GM23338 (cell line): ENCODE measurements around the gene CCDC102A.

Experiments used
- CREB1 ChIP-seq: fragments of 250-450 bp; sonication (Bioruptor Pico); IDR thresholded peaks from 2 replicates; pipeline ENCODE4 v1.5.0; 2020; ENCODE audit warnings: low read depth, mild to moderate bottlenecking, moderate library complexity
- EZH2 ChIP-seq: fragments of 200-600 bp; sonication (generic); IDR thresholded peaks from one replicate; pipeline ENCODE4 v1.8.0; 2017; ENCODE audit warnings: antibody characterized with exemption, mild to moderate bottlenecking, low read depth; ENCODE audit not compliant: unreplicated experiment
- EZH2phosphoT487 ChIP-seq: fragments of 200-600 bp; sonication (generic); IDR thresholded peaks from one replicate; pipeline ENCODE4 v1.8.1; 2018; ENCODE audit warnings: antibody characterized with exemption; ENCODE audit not compliant: unreplicated experiment
- JUNB ChIP-seq: IDR thresholded peaks from one replicate; pipeline ENCODE4 v1.6.1; 2016; ENCODE audit warnings: antibody characterized with exemption; ENCODE audit not compliant: unreplicated experiment
- NANOG ChIP-seq: IDR thresholded peaks from 2 replicates; pipeline ENCODE4 v1.6.1; 2016; ENCODE audit warnings: antibody characterized with exemption, borderline replicate concordance
- POLR2AphosphoS5 ChIP-seq: IDR thresholded peaks from 2 replicates; pipeline ENCODE4 v1.6.1; 2016; ENCODE audit warnings: antibody characterized with exemption, low read depth
- STAT1 ChIP-seq: IDR thresholded peaks from one replicate; pipeline ENCODE4 v1.6.1; 2016; ENCODE audit warnings: antibody characterized with exemption; ENCODE audit not compliant: unreplicated experiment
- ZNF114 ChIP-seq: fragments of 250-450 bp; sonication (Bioruptor Pico); IDR thresholded peaks from 2 replicates; pipeline ENCODE4 v1.5.0; 2020; ENCODE audit warnings: mild to moderate bottlenecking, moderate library complexity
- ZNF331 ChIP-seq: fragments of 250-450 bp; sonication (Bioruptor Pico); IDR thresholded peaks from 2 replicates; pipeline ENCODE4 v1.5.0; 2020; ENCODE audit warnings: low read depth, mild to moderate bottlenecking, moderate library complexity
- TF ChIP-seq, protein P1 (sequence below): IDR thresholded peaks from one replicate; pipeline ENCODE4 v1.6.1; 2018; ENCODE audit warnings: antibody characterized with exemption; ENCODE audit not compliant: unreplicated experiment
- TF ChIP-seq, protein P2 (sequence below), 2 experiments: fragments of 200-600 bp in 1 of 2; sonication (generic) in 1 of 2; conservative IDR thresholded peaks; 2 replicates each; pipeline versions ENCODE4 v1.5.1 to v1.6.1; 2016 to 2017; ENCODE audit warnings: antibody characterized with exemption in 2 of 2, low read depth in 2 of 2, mild to moderate bottlenecking in 2 of 2, moderate library complexity in 1 of 2
- TF ChIP-seq, protein P3 (sequence below): IDR thresholded peaks from 2 replicates; pipeline ENCODE4 v1.6.1; 2016; ENCODE audit warnings: antibody characterized with exemption
- TF ChIP-seq, protein P4 (sequence below): fragments of 250-450 bp; sonication (Bioruptor Pico); IDR thresholded peaks from 2 replicates; pipeline ENCODE4 v1.5.0; 2020; ENCODE audit warnings: mild to moderate bottlenecking, moderate library complexity

DNA sequence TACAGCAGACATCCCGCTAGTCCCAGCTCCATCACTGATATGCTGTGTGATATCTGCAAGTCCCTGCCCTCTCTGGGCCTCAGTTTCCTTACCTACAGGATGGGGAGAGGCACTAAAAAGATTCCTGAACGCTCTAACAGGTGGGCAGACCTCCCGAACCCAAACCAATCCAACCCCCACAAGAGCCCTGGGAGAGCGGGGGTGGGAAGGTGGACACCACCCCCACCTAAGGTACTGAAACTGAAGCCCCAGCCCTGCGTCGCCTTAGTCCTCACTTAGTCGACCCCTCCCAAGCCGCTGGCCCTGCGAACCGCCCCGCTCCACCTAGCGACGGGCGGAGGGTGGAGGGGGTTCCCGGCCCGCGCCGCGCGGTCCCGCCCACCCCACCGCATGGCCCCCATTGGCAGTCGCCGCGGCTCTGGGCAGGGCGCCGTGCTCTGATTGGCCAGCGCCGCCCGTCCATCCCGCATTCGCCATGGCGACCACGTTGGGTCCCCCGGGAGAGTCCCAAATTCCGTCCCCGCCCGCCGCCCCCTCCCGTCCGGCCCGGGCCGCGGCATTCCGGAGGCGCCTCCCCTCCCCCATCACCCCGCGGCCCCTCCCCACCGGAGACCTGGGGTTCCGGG, 578 bp downstream of the CCDC102A start:
- TF ChIP-seq, protein P1, sequence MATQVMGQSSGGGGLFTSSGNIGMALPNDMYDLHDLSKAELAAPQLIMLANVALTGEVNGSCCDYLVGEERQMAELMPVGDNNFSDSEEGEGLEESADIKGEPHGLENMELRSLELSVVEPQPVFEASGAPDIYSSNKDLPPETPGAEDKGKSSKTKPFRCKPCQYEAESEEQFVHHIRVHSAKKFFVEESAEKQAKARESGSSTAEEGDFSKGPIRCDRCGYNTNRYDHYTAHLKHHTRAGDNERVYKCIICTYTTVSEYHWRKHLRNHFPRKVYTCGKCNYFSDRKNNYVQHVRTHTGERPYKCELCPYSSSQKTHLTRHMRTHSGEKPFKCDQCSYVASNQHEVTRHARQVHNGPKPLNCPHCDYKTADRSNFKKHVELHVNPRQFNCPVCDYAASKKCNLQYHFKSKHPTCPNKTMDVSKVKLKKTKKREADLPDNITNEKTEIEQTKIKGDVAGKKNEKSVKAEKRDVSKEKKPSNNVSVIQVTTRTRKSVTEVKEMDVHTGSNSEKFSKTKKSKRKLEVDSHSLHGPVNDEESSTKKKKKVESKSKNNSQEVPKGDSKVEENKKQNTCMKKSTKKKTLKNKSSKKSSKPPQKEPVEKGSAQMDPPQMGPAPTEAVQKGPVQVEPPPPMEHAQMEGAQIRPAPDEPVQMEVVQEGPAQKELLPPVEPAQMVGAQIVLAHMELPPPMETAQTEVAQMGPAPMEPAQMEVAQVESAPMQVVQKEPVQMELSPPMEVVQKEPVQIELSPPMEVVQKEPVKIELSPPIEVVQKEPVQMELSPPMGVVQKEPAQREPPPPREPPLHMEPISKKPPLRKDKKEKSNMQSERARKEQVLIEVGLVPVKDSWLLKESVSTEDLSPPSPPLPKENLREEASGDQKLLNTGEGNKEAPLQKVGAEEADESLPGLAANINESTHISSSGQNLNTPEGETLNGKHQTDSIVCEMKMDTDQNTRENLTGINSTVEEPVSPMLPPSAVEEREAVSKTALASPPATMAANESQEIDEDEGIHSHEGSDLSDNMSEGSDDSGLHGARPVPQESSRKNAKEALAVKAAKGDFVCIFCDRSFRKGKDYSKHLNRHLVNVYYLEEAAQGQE, result no peak
- TF ChIP-seq EZH2, result no peak
- TF ChIP-seq POLR2AphosphoS5, result peak; percentile 44; the same call in 1 of the 2 replicates
- TF ChIP-seq, protein P2, sequence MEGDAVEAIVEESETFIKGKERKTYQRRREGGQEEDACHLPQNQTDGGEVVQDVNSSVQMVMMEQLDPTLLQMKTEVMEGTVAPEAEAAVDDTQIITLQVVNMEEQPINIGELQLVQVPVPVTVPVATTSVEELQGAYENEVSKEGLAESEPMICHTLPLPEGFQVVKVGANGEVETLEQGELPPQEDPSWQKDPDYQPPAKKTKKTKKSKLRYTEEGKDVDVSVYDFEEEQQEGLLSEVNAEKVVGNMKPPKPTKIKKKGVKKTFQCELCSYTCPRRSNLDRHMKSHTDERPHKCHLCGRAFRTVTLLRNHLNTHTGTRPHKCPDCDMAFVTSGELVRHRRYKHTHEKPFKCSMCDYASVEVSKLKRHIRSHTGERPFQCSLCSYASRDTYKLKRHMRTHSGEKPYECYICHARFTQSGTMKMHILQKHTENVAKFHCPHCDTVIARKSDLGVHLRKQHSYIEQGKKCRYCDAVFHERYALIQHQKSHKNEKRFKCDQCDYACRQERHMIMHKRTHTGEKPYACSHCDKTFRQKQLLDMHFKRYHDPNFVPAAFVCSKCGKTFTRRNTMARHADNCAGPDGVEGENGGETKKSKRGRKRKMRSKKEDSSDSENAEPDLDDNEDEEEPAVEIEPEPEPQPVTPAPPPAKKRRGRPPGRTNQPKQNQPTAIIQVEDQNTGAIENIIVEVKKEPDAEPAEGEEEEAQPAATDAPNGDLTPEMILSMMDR (conservative IDR thresholded peaks at IDR 0.05; ENCODE audit: low read depth in 2 of 2), result peak in 1 of 2 experiments; percentile 19; a peak in 1 of 4 replicates
- no peak for TF ChIP-seq EZH2phosphoT487
- peak; percentile 39; the same call in 1 of the 2 replicates for TF ChIP-seq CREB1 (CRISPR knock-in tag)
- no peak for TF ChIP-seq NANOG
- TF ChIP-seq, protein P3, sequence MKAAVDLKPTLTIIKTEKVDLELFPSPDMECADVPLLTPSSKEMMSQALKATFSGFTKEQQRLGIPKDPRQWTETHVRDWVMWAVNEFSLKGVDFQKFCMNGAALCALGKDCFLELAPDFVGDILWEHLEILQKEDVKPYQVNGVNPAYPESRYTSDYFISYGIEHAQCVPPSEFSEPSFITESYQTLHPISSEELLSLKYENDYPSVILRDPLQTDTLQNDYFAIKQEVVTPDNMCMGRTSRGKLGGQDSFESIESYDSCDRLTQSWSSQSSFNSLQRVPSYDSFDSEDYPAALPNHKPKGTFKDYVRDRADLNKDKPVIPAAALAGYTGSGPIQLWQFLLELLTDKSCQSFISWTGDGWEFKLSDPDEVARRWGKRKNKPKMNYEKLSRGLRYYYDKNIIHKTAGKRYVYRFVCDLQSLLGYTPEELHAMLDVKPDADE, result no peak
- TF ChIP-seq ZNF331 (CRISPR knock-in tag), result no peak
- no peak for TF ChIP-seq JUNB
- no peak for TF ChIP-seq ZNF114 (CRISPR knock-in tag)
- TF ChIP-seq, protein P4, sequence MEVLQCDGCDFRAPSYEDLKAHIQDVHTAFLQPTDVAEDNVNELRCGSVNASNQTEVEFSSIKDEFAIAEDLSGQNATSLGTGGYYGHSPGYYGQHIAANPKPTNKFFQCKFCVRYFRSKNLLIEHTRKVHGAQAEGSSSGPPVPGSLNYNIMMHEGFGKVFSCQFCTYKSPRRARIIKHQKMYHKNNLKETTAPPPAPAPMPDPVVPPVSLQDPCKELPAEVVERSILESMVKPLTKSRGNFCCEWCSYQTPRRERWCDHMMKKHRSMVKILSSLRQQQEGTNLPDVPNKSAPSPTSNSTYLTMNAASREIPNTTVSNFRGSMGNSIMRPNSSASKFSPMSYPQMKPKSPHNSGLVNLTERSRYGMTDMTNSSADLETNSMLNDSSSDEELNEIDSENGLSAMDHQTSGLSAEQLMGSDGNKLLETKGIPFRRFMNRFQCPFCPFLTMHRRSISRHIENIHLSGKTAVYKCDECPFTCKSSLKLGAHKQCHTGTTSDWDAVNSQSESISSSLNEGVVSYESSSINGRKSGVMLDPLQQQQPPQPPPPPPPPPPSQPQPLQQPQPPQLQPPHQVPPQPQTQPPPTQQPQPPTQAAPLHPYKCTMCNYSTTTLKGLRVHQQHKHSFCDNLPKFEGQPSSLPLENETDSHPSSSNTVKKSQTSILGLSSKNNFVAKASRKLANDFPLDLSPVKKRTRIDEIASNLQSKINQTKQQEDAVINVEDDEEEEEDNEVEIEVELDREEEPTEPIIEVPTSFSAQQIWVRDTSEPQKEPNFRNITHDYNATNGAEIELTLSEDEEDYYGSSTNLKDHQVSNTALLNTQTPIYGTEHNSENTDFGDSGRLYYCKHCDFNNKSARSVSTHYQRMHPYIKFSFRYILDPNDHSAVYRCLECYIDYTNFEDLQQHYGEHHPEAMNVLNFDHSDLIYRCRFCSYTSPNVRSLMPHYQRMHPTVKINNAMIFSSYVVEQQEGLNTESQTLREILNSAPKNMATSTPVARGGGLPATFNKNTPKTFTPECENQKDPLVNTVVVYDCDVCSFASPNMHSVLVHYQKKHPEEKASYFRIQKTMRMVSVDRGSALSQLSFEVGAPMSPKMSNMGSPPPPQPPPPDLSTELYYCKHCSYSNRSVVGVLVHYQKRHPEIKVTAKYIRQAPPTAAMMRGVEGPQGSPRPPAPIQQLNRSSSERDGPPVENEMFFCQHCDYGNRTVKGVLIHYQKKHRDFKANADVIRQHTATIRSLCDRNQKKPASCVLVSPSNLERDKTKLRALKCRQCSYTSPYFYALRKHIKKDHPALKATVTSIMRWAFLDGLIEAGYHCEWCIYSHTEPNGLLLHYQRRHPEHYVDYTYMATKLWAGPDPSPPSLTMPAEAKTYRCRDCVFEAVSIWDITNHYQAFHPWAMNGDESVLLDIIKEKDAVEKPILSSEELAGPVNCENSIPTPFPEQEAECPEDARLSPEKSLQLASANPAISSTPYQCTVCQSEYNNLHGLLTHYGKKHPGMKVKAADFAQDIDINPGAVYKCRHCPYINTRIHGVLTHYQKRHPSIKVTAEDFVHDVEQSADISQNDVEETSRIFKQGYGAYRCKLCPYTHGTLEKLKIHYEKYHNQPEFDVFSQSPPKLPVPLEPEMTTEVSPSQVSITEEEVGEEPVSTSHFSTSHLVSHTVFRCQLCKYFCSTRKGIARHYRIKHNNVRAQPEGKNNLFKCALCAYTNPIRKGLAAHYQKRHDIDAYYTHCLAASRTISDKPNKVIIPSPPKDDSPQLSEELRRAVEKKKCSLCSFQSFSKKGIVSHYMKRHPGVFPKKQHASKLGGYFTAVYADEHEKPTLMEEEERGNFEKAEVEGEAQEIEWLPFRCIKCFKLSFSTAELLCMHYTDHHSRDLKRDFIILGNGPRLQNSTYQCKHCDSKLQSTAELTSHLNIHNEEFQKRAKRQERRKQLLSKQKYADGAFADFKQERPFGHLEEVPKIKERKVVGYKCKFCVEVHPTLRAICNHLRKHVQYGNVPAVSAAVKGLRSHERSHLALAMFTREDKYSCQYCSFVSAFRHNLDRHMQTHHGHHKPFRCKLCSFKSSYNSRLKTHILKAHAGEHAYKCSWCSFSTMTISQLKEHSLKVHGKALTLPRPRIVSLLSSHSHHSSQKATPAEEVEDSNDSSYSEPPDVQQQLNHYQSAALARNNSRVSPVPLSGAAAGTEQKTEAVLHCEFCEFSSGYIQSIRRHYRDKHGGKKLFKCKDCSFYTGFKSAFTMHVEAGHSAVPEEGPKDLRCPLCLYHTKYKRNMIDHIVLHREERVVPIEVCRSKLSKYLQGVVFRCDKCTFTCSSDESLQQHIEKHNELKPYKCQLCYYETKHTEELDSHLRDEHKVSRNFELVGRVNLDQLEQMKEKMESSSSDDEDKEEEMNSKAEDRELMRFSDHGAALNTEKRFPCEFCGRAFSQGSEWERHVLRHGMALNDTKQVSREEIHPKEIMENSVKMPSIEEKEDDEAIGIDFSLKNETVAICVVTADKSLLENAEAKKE (CRISPR knock-in tag), result no peak
- TF ChIP-seq STAT1, result no peak
